ENCODE measurements around the gene ZFYVE28. TPM values are rescaled to one million over a fixed set of nuclear protein-coding genes. Genes with fewer than 3 reads are reported as not detected.
"Not testable (repeated sequence)": the region's sequence is repeated elsewhere in the genome, so short reads cannot be mapped to it uniquely, and the experiment has no call there.

Gene ZFYVE28
- total and polyA plus RNA-seq, 2 donors (not counting 1 experiment from before 2014, with no cell fraction given): 5.8 to 12.1 TPM

DNA sequence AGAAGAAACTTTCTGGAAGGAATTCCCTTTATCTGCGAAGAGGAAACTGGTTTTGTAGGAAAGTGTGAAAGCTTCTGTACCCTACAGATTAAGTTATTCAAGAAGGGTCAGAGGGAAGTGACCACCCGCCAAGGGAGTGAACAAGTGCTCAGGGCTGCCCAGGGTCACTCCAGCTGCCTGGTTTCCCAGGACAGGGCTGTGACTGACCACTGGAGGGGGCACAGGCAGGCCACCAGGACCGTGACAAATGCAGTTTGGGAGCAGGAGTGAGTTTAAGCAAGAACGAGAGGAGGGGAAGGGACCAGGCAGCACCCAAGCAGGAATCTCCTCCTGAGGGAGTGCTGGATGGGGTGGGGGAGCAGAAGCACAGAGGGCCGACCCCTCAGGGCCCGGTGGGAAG, 34.2 kb downstream of the ZFYVE28 start:
- TF ChIP-seq, protein P1, sequence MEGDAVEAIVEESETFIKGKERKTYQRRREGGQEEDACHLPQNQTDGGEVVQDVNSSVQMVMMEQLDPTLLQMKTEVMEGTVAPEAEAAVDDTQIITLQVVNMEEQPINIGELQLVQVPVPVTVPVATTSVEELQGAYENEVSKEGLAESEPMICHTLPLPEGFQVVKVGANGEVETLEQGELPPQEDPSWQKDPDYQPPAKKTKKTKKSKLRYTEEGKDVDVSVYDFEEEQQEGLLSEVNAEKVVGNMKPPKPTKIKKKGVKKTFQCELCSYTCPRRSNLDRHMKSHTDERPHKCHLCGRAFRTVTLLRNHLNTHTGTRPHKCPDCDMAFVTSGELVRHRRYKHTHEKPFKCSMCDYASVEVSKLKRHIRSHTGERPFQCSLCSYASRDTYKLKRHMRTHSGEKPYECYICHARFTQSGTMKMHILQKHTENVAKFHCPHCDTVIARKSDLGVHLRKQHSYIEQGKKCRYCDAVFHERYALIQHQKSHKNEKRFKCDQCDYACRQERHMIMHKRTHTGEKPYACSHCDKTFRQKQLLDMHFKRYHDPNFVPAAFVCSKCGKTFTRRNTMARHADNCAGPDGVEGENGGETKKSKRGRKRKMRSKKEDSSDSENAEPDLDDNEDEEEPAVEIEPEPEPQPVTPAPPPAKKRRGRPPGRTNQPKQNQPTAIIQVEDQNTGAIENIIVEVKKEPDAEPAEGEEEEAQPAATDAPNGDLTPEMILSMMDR (IDR thresholded peaks at IDR 0.05): no peak
- TF ChIP-seq EZH2 (IDR thresholded peaks at IDR 0.05; ENCODE audit: borderline replicate concordance, insufficient read depth, low read depth, low read length, poor library complexity, severe bottlenecking): no peak
- Mint-ChIP-seq H3K4me1 (peaks cover 12% of the 10 kb centered on the region), H3K27ac (no peak overlapping the region), H3K9me3 (ENCODE audit: insufficient read depth) (no peaks in the 10 kb centered on the region), H3K4me3 (no peak overlapping the region), H3K27me3 (no peaks in the 10 kb centered on the region)
- no peak overlapping the region for H3K9ac ChIP-seq (ENCODE audit: low read length)
- H3K4me3 ChIP-seq (ENCODE audit: control extremely low read depth in 1 of 5, extremely low read depth in 1 of 5, insufficient read depth in 1 of 5, low read depth in 2 of 5, low read length in 4 of 5): no peak overlapping the region
- H4K20me1 ChIP-seq (ENCODE audit: control insufficient read depth, insufficient read depth, low read length, poor library complexity, severe bottlenecking): no peaks in the 10 kb centered on the region
- H3K36me3 ChIP-seq (replicated peaks in 1 of 2; ENCODE audit: control extremely low read depth in 1 of 2, control insufficient read depth in 1 of 2, extremely low read depth in 1 of 2, insufficient read depth in 2 of 2, low read length in 1 of 2): no peaks in the 10 kb centered on the region
- CTCF ChIA-PET: no interaction called here
- H3K27me3 ChIP-seq (replicated peaks in 1 of 4; ENCODE audit: control extremely low read depth in 1 of 4, control insufficient read depth in 3 of 4, insufficient read depth in 4 of 4, low read length in 3 of 4): peaks cover 0 to 15% (median 1%) of the 10 kb centered on the region in 4 experiments
- POLR2A ChIA-PET: no interaction called here
- intact Hi-C loops (cut with micrococcal nuclease): no loop called here
- DNase-seq (no peak), ATAC-seq (ENCODE audit: low read depth) (no peak)
- no peaks in the 10 kb centered on the region for H3K79me2 ChIP-seq (ENCODE audit: control insufficient read depth, insufficient read depth, low read length)
- no peaks in the 10 kb centered on the region for H3K9me3 ChIP-seq (ENCODE audit: control extremely low read depth in 1 of 3, control insufficient read depth in 2 of 3, insufficient read depth in 1 of 3, low read length in 2 of 3)
- H2AFZ ChIP-seq (ENCODE audit: insufficient read depth, low read depth, low read length, poor library complexity, severe bottlenecking): no peak overlapping the region
- WGBS (ENCODE audit: insufficient coverage): 84% methylated on average over 6 of the region's 6 CpGs
- no peak overlapping the region for H3K27ac ChIP-seq (ENCODE audit: low read length in 2 of 2)
- no peak overlapping the region for H3K4me2 ChIP-seq (replicated peaks; ENCODE audit: low read depth, low read length, poor library complexity, severe bottlenecking)
- no peaks in the 10 kb centered on the region for H3K4me1 ChIP-seq (ENCODE audit: control insufficient read depth in 2 of 2, insufficient read depth in 2 of 2, low read length in 2 of 2)

DNA sequence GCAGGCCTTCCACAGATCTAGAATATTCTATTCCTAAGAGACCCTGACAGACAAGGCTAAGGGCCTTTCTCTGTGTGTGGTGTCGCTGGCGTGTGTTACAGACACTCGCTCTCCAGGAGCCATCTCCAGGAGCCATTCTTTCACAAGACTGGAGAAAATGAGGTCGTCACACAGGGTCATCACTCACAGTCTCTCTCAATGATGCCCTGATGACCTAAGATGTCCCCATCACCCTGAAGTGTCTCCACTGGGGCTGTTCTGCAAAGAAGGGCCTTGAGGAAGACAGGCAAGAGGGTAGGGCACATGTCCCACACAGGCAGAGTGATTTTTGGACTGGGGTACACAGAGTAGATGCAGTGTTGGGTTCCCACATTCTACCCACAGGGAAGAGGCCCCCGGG, 34.7 kb downstream of the ZFYVE28 start:
- 87% methylated on average over 5 of the region's 5 CpGs for WGBS (ENCODE audit: insufficient coverage)
- no peak overlapping the region for H3K27ac Mint-ChIP-seq

DNA sequence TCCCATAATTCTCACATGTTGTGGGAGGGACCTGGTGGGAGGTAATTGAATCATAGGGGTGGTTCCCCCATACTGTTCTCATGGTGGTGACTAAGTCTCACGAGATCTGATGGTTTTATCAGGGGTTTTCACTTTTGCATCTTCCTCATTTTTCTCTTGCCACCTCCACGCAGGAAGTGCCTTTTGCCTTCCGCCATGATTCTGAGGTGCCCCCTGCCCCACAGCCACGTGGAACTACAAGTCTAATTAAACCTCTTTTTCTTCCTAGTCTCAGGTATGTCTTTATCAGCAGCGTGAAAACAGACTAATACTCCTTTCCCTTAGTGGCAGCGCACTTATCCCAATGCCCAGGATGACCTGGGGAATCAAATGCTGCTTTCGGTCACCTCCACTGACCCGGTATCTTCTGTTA, 35.2 kb downstream of the ZFYVE28 start:
- H4K20me1 ChIP-seq (ENCODE audit: control insufficient read depth, insufficient read depth, low read length, poor library complexity, severe bottlenecking); POLR2A ChIA-PET; H3K36me3 ChIP-seq (replicated peaks in 1 of 2; ENCODE audit: control extremely low read depth in 1 of 2, control insufficient read depth in 1 of 2, extremely low read depth in 1 of 2, insufficient read depth in 2 of 2, low read length in 1 of 2); ATAC-seq (ENCODE audit: low read depth); H2AFZ ChIP-seq (ENCODE audit: insufficient read depth, low read depth, low read length, poor library complexity, severe bottlenecking); H3K9me3 Mint-ChIP-seq (ENCODE audit: insufficient read depth); H3K27ac Mint-ChIP-seq; H3K27me3 Mint-ChIP-seq; H3K4me3 ChIP-seq (ENCODE audit: control extremely low read depth in 1 of 5, extremely low read depth in 1 of 5, insufficient read depth in 1 of 5, low read depth in 2 of 5, low read length in 4 of 5); H3K4me3 Mint-ChIP-seq; CTCF ChIA-PET; H3K9ac ChIP-seq (ENCODE audit: low read length); H3K9me3 ChIP-seq (ENCODE audit: control extremely low read depth in 1 of 3, control insufficient read depth in 2 of 3, insufficient read depth in 1 of 3, low read length in 2 of 3); DNase-seq; H3K27ac ChIP-seq (ENCODE audit: low read length in 2 of 2); intact Hi-C loops (cut with micrococcal nuclease); H3K4me2 ChIP-seq (replicated peaks; ENCODE audit: low read depth, low read length, poor library complexity, severe bottlenecking); H3K4me1 ChIP-seq (ENCODE audit: control insufficient read depth in 2 of 2, insufficient read depth in 2 of 2, low read length in 2 of 2); H3K79me2 ChIP-seq (ENCODE audit: control insufficient read depth, insufficient read depth, low read length): not testable (repeated sequence)
- H3K4me1 Mint-ChIP-seq: peaks cover 12% of the 10 kb centered on the region
- WGBS (ENCODE audit: insufficient coverage): 70% methylated on average over 5 of the region's 8 CpGs
- H3K27me3 ChIP-seq (replicated peaks in 1 of 4; ENCODE audit: control extremely low read depth in 1 of 4, control insufficient read depth in 3 of 4, insufficient read depth in 4 of 4, low read length in 3 of 4): peaks cover 0 to 11% (median 0%) of the 10 kb centered on the region in 4 experiments

More for the DNA sequence above, 34.7 kb downstream of the ZFYVE28 start:
- POLR2A ChIA-PET: no interaction called here
- H3K27me3 ChIP-seq (replicated peaks in 1 of 4; ENCODE audit: control extremely low read depth in 1 of 4, control insufficient read depth in 3 of 4, insufficient read depth in 4 of 4, low read length in 3 of 4): peaks cover 0 to 16% (median 1%) of the 10 kb centered on the region in 4 experiments
- DNase-seq (no peak), ATAC-seq (ENCODE audit: low read depth) (no peak)
- H3K4me1 Mint-ChIP-seq: peaks cover 12% of the 10 kb centered on the region
- intact Hi-C loops (cut with micrococcal nuclease): no loop called here
- no peaks in the 10 kb centered on the region for H3K9me3 Mint-ChIP-seq (ENCODE audit: insufficient read depth)
- H3K4me3 Mint-ChIP-seq: no peak overlapping the region
- no peak overlapping the region for H2AFZ ChIP-seq (ENCODE audit: insufficient read depth, low read depth, low read length, poor library complexity, severe bottlenecking)
- TF ChIP-seq, protein P1 (IDR thresholded peaks at IDR 0.05): no peak
- TF ChIP-seq EZH2 (IDR thresholded peaks at IDR 0.05; ENCODE audit: borderline replicate concordance, insufficient read depth, low read depth, low read length, poor library complexity, severe bottlenecking): no peak
- H3K79me2 ChIP-seq (ENCODE audit: control insufficient read depth, insufficient read depth, low read length): no peaks in the 10 kb centered on the region
- H3K4me2 ChIP-seq (replicated peaks; ENCODE audit: low read depth, low read length, poor library complexity, severe bottlenecking): no peak overlapping the region
- H3K4me3 ChIP-seq (ENCODE audit: control extremely low read depth in 1 of 5, extremely low read depth in 1 of 5, insufficient read depth in 1 of 5, low read depth in 2 of 5, low read length in 4 of 5): no peak overlapping the region
- H3K27me3 Mint-ChIP-seq: no peaks in the 10 kb centered on the region
- no peak overlapping the region for H3K9ac ChIP-seq (ENCODE audit: low read length)
- CTCF ChIA-PET: no interaction called here
- no peaks in the 10 kb centered on the region for H3K9me3 ChIP-seq (ENCODE audit: control extremely low read depth in 1 of 3, control insufficient read depth in 2 of 3, insufficient read depth in 1 of 3, low read length in 2 of 3)
- no peaks in the 10 kb centered on the region for H3K4me1 ChIP-seq (ENCODE audit: control insufficient read depth in 2 of 2, insufficient read depth in 2 of 2, low read length in 2 of 2)
- no peaks in the 10 kb centered on the region for H4K20me1 ChIP-seq (ENCODE audit: control insufficient read depth, insufficient read depth, low read length, poor library complexity, severe bottlenecking)
- H3K27ac ChIP-seq (ENCODE audit: low read length in 2 of 2): no peak overlapping the region
- no peaks in the 10 kb centered on the region for H3K36me3 ChIP-seq (replicated peaks in 1 of 2; ENCODE audit: control extremely low read depth in 1 of 2, control insufficient read depth in 1 of 2, extremely low read depth in 1 of 2, insufficient read depth in 2 of 2, low read length in 1 of 2)

Data from B cell (primary cell).